CD14-positive monocyte (primary cell): ENCODE data around the gene ELF4. TPM values are rescaled to one million over a fixed set of nuclear protein-coding genes. Genes with fewer than 3 reads are reported as not detected.

ENCODE experiments used
- DNase-seq, 3 donors: peaks; one replicate each; pipeline ENCODE4 v3.0.0-alpha.2; 2011 to 2022
- H2AFZ ChIP-seq: 2 replicates; pipeline ENCODE4 v1.6.0; 2012; ENCODE audit warnings: mild to moderate bottlenecking, low read depth, low read length, inconsistent platforms; ENCODE audit not compliant: insufficient read depth, poor library complexity, severe bottlenecking
- H3K27ac ChIP-seq, 2 donors: 1 replicate in 1 of 2; 2 replicates in 1 of 2; pipeline ENCODE4 v1.5.1; 2012 to 2013; ENCODE audit warnings: low read length in 2 of 2, control low read depth in 1 of 2, inconsistent platforms in 1 of 2, low read depth in 1 of 2, mild to moderate bottlenecking in 1 of 2
- H3K27me3 ChIP-seq, 2 donors: one replicate each; pipeline versions ENCODE4 v1.6.0 to v1.6.1; 2011 to 2013; ENCODE audit warnings: low read length in 2 of 2; ENCODE audit not compliant: control insufficient read depth in 2 of 2, insufficient read depth in 2 of 2
- H3K36me3 ChIP-seq, 2 donors: replicated peaks in 1 of 2; 1 replicate in 1 of 2; 2 replicates in 1 of 2; pipeline versions ENCODE4 v1.5.1 to v1.6.1; 2012 to 2013; ENCODE audit warnings: low read length in 2 of 2, control low read depth in 1 of 2, inconsistent platforms in 1 of 2, mild to moderate bottlenecking in 1 of 2; ENCODE audit not compliant: insufficient read depth in 2 of 2, control insufficient read depth in 1 of 2
- H3K4me1 ChIP-seq, 2 donors: 1 replicate in 1 of 2; 2 replicates in 1 of 2; pipeline versions ENCODE4 v1.5.1 to v1.6.1; 2012 to 2013; ENCODE audit warnings: low read length in 2 of 2, control low read depth in 1 of 2, inconsistent platforms in 1 of 2, mild to moderate bottlenecking in 1 of 2, moderate library complexity in 1 of 2; ENCODE audit not compliant: insufficient read depth in 2 of 2, control insufficient read depth in 1 of 2
- H3K4me2 ChIP-seq: replicated peaks from 2 replicates; pipeline ENCODE3; 2012; ENCODE audit warnings: low read length, moderate library complexity, mild to moderate bottlenecking; ENCODE audit not compliant: poor library complexity, severe bottlenecking; ENCODE audit errors: extremely low read depth
- H3K4me3 ChIP-seq, 3 experiments: fragments of 200-600 bp in 1 of 3; sonication (generic) in 1 of 3; replicated peaks in 1 of 3; 1 replicate in 2 of 3; 2 replicates in 1 of 3; pipeline ENCODE4 v1.5.1; 2011 to 2013; ENCODE audit warnings: low read length in 3 of 3, mild to moderate bottlenecking in 3 of 3, control low read depth in 2 of 3, low read depth in 2 of 3, inconsistent platforms in 1 of 3, moderate library complexity in 1 of 3
- H3K79me2 ChIP-seq: 2 replicates; pipeline ENCODE4 v1.6.0; 2012; ENCODE audit warnings: mild to moderate bottlenecking, control low read depth, inconsistent platforms, low read length, moderate library complexity; ENCODE audit not compliant: insufficient read depth
- H3K9ac ChIP-seq: 2 replicates; pipeline ENCODE4 v1.6.0; 2017; ENCODE audit warnings: low read length, mild to moderate bottlenecking; ENCODE audit not compliant: insufficient read depth, poor library complexity, severe bottlenecking
- H3K9me3 ChIP-seq, 2 donors: replicated peaks in 1 of 2; 1 replicate in 1 of 2; 2 replicates in 1 of 2; pipeline versions ENCODE4 v1.5.1 to v1.6.1; 2012 to 2013; ENCODE audit warnings: low read length in 2 of 2, control low read depth in 1 of 2; ENCODE audit not compliant: control insufficient read depth in 1 of 2, insufficient read depth in 1 of 2
- H4K20me1 ChIP-seq: 2 replicates; pipeline ENCODE4 v1.6.0; 2012; ENCODE audit warnings: mild to moderate bottlenecking, low read length, control low read depth, moderate library complexity; ENCODE audit not compliant: insufficient read depth
- H3K27ac Mint-ChIP-seq, 7 donors: one replicate each; pipeline ENCODE4 v1.8.0; 2020; ENCODE audit warnings: mild to moderate bottlenecking in 7 of 7, mixed read lengths in 7 of 7, moderate library complexity in 6 of 7, inconsistent platforms in 2 of 7
- H3K27me3 Mint-ChIP-seq, 3 donors: one replicate each; pipeline ENCODE4 v1.8.0; 2021 to 2022; ENCODE audit warnings: low read depth in 3 of 3, mild to moderate bottlenecking in 3 of 3, mixed read lengths in 3 of 3, moderate library complexity in 3 of 3, inconsistent platforms in 1 of 3
- H3K36me3 Mint-ChIP-seq, 2 donors: one replicate each; pipeline ENCODE4 v1.8.0; 2020; ENCODE audit warnings: mixed read lengths in 2 of 2, inconsistent platforms in 1 of 2, mild to moderate bottlenecking in 1 of 2
- H3K4me1 Mint-ChIP-seq: one replicate; pipeline ENCODE4 v1.8.0; 2020; ENCODE audit warnings: mild to moderate bottlenecking, mixed read lengths
- H3K4me3 Mint-ChIP-seq, 2 donors: one replicate each; pipeline ENCODE4 v1.8.0; 2020; ENCODE audit warnings: mild to moderate bottlenecking in 2 of 2, mixed read lengths in 2 of 2, moderate library complexity in 1 of 2
- H3K9me3 Mint-ChIP-seq, 7 donors: one replicate each; pipeline ENCODE4 v1.8.0; 2020 to 2022; ENCODE audit warnings: mixed read lengths in 7 of 7, mild to moderate bottlenecking in 6 of 7, moderate library complexity in 6 of 7, inconsistent platforms in 2 of 7
- CTCF ChIP-seq: fragments of 200-600 bp; IDR thresholded peaks from one replicate; pipeline ENCODE4 v1.8.0; 2022; ENCODE audit warnings: antibody characterized with exemption, mild to moderate bottlenecking
- WGBS: methylation state at CpG from one replicate; pipeline ENCODE4 v1.1.5; 2013; ENCODE audit warnings: missing lambda C conversion rate; ENCODE audit not compliant: insufficient coverage; 5-methylcytosine and 5-hydroxymethylcytosine counted together
- intact Hi-C, 2 donors: fragments of 100-400 bp; cut with micrococcal nuclease; formaldehyde crosslinking; loops; one replicate each; pipeline versions ENCODE4 v1.15.0 to v1.15.1; 2023
- polyA plus RNA-seq, 3 donors: library from polyadenylated mRNA; depleted of rRNA in 1 of 3; unstranded in 2 of 3; stranded (reverse) in 1 of 3; fragments of 300-500 nt in 2 of 3; fragments of >200 nt in 1 of 3; fragmentation: Illumina TruSeq in 2 of 3; gene quantifications; 1 replicate in 2 of 3; 2 replicates in 1 of 3; pipeline ENCODE4 v1.2.3, GENCODE V29; 2012 to 2021

Gene ELF4
- polyA plus RNA-seq, 3 donors, result 10.4 to 68.6 (median 20.5) TPM

GRCh38 chrX:130119312-130119898 is 9.1 kb upstream of the ELF4 start:
- no peak overlapping the region for H3K4me3 ChIP-seq
- no peaks in the 10 kb centered on the region for H3K79me2 ChIP-seq
- H3K27ac Mint-ChIP-seq, result no peak overlapping the region
- no peak for TF ChIP-seq CTCF
- no peaks in the 10 kb centered on the region for H3K36me3 ChIP-seq
- peaks cover 18 to 44% of the 10 kb centered on the region in 2 donors for H3K4me1 ChIP-seq
- peaks cover 2 to 10% of the 10 kb centered on the region in 2 donors for H3K36me3 Mint-ChIP-seq
- H3K4me2 ChIP-seq, result no peak overlapping the region
- no peak overlapping the region for H3K27ac ChIP-seq
- WGBS, result no CpG with 5 or more reads among the region's 14 CpGs
- no peak overlapping the region for H3K4me3 Mint-ChIP-seq
- H4K20me1 ChIP-seq, result no peaks in the 10 kb centered on the region
- no peak for DNase-seq
- H3K9me3 Mint-ChIP-seq, result peaks cover 0 to 2% (median 0%) of the 10 kb centered on the region in 7 donors
- intact Hi-C loops, result no loop called here
- peaks cover 35% of the 10 kb centered on the region for H3K4me1 Mint-ChIP-seq
- H3K27me3 Mint-ChIP-seq, result peaks cover 3 to 19% (median 3%) of the 10 kb centered on the region in 3 donors
- no peaks in the 10 kb centered on the region for H3K9me3 ChIP-seq
- no peak overlapping the region for H3K9ac ChIP-seq
- no peak overlapping the region for H2AFZ ChIP-seq
- no peaks in the 10 kb centered on the region for H3K27me3 ChIP-seq

GRCh38 chrX:130118441-130119311 is 8.4 kb upstream of the ELF4 start:
- Histone ChIP-seq H3K36me3 (no peaks in the 10 kb centered on the region), H3K4me1 (peaks cover 18 to 44% of the 10 kb centered on the region in 2 donors), H3K27me3 (no peaks in the 10 kb centered on the region), H3K9ac (no peak overlapping the region), H3K4me2 (no peak overlapping the region), H3K4me3 (no peak overlapping the region), H3K79me2 (peaks cover 5% of the 10 kb centered on the region), H4K20me1 (no peaks in the 10 kb centered on the region), H2AFZ (no peak overlapping the region), H3K27ac (no peak overlapping the region), H3K9me3 (no peaks in the 10 kb centered on the region)
- Mint-ChIP-seq H3K4me1 (peaks cover 38% of the 10 kb centered on the region), H3K27ac (peak overlapping the region in 2 of 7 donors; percentile 10 to 20), H3K27me3 (peaks cover 3 to 19% (median 5%) of the 10 kb centered on the region in 3 donors), H3K36me3 (peaks cover 2 to 10% of the 10 kb centered on the region in 2 donors), H3K4me3 (no peak overlapping the region), H3K9me3 (peaks cover 0 to 2% (median 0%) of the 10 kb centered on the region in 7 donors)
- DNase-seq, result peak in 2 of 3 donors; percentile 22 to 26
- WGBS, result 44% methylated on average over 4 of the region's 21 CpGs
- TF ChIP-seq CTCF, result no peak
- intact Hi-C loops, result no loop called here
